Neural cell (in vitro differentiated cells): Measurements from ENCODE around the gene GLYATL1.

Experiments
- MXI1 ChIP-seq: fragments of 450-650 bp; conservative IDR thresholded peaks from 2 replicates; pipeline ENCODE4 v1.6.1; 2014; ENCODE audit warnings: antibody characterized with exemption, mild to moderate bottlenecking; ENCODE audit not compliant: poor library complexity, severe bottlenecking
- POLR2AphosphoS5 ChIP-seq: IDR thresholded peaks from 2 replicates; pipeline ENCODE4 v1.6.1; 2012
- RAD21 ChIP-seq: fragments of 450-650 bp; conservative IDR thresholded peaks from 2 replicates; pipeline ENCODE4 v1.6.1; 2014; ENCODE audit warnings: antibody characterized with exemption, mild to moderate bottlenecking, moderate library complexity
- TF ChIP-seq, protein P1 (sequence below): IDR thresholded peaks from 2 replicates; pipeline ENCODE4 v1.6.1; 2012; ENCODE audit warnings: borderline replicate concordance
- TF ChIP-seq, protein P2 (sequence below): fragments of 450-650 bp; IDR thresholded peaks from 2 replicates; pipeline ENCODE4 v1.5.1; 2014; ENCODE audit warnings: antibody characterized with exemption, mild to moderate bottlenecking, moderate library complexity; ENCODE audit not compliant: poor library complexity, severe bottlenecking

DNA sequence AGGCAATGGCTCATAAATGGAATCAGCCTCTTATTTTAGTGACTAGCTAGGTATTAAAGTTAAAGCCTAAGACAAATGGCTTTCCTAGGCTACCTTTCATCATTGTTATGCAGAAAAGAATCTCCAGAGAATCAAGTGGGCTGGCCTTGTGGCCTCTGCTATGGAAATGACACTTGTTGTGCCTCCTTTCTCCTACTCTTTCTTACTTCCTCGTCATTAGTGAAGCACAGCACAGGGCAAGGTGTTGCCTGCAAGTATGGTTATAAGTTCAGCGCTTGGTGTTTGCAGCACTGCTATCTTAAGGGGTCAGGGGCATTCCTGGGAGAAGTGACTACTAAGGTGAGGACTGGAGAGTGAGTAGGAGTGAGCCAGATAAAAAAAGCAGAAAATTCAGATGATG lies 45.4 kb upstream of the GLYATL1 start:
- TF ChIP-seq, protein P1, sequence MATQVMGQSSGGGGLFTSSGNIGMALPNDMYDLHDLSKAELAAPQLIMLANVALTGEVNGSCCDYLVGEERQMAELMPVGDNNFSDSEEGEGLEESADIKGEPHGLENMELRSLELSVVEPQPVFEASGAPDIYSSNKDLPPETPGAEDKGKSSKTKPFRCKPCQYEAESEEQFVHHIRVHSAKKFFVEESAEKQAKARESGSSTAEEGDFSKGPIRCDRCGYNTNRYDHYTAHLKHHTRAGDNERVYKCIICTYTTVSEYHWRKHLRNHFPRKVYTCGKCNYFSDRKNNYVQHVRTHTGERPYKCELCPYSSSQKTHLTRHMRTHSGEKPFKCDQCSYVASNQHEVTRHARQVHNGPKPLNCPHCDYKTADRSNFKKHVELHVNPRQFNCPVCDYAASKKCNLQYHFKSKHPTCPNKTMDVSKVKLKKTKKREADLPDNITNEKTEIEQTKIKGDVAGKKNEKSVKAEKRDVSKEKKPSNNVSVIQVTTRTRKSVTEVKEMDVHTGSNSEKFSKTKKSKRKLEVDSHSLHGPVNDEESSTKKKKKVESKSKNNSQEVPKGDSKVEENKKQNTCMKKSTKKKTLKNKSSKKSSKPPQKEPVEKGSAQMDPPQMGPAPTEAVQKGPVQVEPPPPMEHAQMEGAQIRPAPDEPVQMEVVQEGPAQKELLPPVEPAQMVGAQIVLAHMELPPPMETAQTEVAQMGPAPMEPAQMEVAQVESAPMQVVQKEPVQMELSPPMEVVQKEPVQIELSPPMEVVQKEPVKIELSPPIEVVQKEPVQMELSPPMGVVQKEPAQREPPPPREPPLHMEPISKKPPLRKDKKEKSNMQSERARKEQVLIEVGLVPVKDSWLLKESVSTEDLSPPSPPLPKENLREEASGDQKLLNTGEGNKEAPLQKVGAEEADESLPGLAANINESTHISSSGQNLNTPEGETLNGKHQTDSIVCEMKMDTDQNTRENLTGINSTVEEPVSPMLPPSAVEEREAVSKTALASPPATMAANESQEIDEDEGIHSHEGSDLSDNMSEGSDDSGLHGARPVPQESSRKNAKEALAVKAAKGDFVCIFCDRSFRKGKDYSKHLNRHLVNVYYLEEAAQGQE: no peak
- no peak for TF ChIP-seq MXI1
- no peak for TF ChIP-seq POLR2AphosphoS5
- TF ChIP-seq, protein P2, sequence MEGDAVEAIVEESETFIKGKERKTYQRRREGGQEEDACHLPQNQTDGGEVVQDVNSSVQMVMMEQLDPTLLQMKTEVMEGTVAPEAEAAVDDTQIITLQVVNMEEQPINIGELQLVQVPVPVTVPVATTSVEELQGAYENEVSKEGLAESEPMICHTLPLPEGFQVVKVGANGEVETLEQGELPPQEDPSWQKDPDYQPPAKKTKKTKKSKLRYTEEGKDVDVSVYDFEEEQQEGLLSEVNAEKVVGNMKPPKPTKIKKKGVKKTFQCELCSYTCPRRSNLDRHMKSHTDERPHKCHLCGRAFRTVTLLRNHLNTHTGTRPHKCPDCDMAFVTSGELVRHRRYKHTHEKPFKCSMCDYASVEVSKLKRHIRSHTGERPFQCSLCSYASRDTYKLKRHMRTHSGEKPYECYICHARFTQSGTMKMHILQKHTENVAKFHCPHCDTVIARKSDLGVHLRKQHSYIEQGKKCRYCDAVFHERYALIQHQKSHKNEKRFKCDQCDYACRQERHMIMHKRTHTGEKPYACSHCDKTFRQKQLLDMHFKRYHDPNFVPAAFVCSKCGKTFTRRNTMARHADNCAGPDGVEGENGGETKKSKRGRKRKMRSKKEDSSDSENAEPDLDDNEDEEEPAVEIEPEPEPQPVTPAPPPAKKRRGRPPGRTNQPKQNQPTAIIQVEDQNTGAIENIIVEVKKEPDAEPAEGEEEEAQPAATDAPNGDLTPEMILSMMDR: no peak
- no peak for TF ChIP-seq RAD21
